ENCODE data around the gene MSI2.

Gene MSI2

DNA sequence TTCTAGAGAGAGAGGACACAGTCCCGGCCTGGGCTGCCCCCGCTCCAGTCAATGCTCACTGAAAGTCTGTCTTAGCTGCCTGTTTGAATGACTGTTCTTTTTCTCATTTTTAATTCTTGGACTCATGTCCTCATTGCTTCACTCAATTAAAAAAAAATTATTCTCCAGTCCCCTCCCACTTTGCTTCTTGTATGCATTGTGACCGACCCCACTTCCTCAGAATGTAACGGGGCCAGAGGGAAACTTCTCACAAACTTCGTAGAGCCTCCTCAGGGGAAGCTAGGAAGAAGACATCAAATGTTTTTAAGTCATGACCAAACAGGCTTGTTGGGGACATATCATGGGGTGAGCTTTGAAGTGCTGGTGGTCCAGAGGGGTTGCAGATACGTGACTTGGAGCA, 375.5 kb downstream of the MSI2 start:
- TF ChIP-seq ZNF70 (CRISPR knock-in tag; IDR thresholded peaks at IDR 0.05) (no peak), TCF4 (CRISPR knock-in tag; IDR thresholded peaks at IDR 0.05; ENCODE audit: borderline replicate concordance) (no peak), ZC3H10 (CRISPR knock-in tag; IDR thresholded peaks at IDR 0.05) (no peak), ZFP30 (CRISPR knock-in tag; IDR thresholded peaks at IDR 0.05) (no peak), SNAI2 (CRISPR knock-in tag; IDR thresholded peaks at IDR 0.05) (no peak), ESRRG (CRISPR knock-in tag; IDR thresholded peaks at IDR 0.05) (no peak), BACH2 (CRISPR knock-in tag; IDR thresholded peaks at IDR 0.05; ENCODE audit: borderline replicate concordance) (no peak), TOX (CRISPR knock-in tag; IDR thresholded peaks at IDR 0.05; ENCODE audit: borderline replicate concordance) (no peak), OSR1 (CRISPR knock-in tag; IDR thresholded peaks at IDR 0.05) (no peak), ZNF565 (CRISPR knock-in tag; conservative IDR thresholded peaks at IDR 0.05; ENCODE audit: low read depth) (no peak), PPARA (CRISPR knock-in tag; IDR thresholded peaks at IDR 0.05; ENCODE audit: borderline replicate concordance) (no peak), GLIS3 (CRISPR knock-in tag; IDR thresholded peaks at IDR 0.05) (no peak), ZNF8 (CRISPR knock-in tag; IDR thresholded peaks at IDR 0.05) (no peak), RARB (CRISPR knock-in tag; IDR thresholded peaks at IDR 0.05) (no peak), CSDC2 (CRISPR knock-in tag; IDR thresholded peaks at IDR 0.05) (no peak)
- TF ChIP-seq, protein P1, sequence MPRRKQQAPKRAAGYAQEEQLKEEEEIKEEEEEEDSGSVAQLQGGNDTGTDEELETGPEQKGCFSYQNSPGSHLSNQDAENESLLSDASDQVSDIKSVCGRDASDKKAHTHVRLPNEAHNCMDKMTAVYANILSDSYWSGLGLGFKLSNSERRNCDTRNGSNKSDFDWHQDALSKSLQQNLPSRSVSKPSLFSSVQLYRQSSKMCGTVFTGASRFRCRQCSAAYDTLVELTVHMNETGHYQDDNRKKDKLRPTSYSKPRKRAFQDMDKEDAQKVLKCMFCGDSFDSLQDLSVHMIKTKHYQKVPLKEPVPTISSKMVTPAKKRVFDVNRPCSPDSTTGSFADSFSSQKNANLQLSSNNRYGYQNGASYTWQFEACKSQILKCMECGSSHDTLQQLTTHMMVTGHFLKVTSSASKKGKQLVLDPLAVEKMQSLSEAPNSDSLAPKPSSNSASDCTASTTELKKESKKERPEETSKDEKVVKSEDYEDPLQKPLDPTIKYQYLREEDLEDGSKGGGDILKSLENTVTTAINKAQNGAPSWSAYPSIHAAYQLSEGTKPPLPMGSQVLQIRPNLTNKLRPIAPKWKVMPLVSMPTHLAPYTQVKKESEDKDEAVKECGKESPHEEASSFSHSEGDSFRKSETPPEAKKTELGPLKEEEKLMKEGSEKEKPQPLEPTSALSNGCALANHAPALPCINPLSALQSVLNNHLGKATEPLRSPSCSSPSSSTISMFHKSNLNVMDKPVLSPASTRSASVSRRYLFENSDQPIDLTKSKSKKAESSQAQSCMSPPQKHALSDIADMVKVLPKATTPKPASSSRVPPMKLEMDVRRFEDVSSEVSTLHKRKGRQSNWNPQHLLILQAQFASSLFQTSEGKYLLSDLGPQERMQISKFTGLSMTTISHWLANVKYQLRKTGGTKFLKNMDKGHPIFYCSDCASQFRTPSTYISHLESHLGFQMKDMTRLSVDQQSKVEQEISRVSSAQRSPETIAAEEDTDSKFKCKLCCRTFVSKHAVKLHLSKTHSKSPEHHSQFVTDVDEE (CRISPR knock-in tag; IDR thresholded peaks at IDR 0.05), result no peak
- TF ChIP-seq, protein P2, sequence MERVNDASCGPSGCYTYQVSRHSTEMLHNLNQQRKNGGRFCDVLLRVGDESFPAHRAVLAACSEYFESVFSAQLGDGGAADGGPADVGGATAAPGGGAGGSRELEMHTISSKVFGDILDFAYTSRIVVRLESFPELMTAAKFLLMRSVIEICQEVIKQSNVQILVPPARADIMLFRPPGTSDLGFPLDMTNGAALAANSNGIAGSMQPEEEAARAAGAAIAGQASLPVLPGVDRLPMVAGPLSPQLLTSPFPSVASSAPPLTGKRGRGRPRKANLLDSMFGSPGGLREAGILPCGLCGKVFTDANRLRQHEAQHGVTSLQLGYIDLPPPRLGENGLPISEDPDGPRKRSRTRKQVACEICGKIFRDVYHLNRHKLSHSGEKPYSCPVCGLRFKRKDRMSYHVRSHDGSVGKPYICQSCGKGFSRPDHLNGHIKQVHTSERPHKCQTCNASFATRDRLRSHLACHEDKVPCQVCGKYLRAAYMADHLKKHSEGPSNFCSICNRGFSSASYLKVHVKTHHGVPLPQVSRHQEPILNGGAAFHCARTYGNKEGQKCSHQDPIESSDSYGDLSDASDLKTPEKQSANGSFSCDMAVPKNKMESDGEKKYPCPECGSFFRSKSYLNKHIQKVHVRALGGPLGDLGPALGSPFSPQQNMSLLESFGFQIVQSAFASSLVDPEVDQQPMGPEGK (CRISPR knock-in tag; IDR thresholded peaks at IDR 0.05; ENCODE audit: borderline replicate concordance), result no peak
- TF ChIP-seq, protein P3, sequence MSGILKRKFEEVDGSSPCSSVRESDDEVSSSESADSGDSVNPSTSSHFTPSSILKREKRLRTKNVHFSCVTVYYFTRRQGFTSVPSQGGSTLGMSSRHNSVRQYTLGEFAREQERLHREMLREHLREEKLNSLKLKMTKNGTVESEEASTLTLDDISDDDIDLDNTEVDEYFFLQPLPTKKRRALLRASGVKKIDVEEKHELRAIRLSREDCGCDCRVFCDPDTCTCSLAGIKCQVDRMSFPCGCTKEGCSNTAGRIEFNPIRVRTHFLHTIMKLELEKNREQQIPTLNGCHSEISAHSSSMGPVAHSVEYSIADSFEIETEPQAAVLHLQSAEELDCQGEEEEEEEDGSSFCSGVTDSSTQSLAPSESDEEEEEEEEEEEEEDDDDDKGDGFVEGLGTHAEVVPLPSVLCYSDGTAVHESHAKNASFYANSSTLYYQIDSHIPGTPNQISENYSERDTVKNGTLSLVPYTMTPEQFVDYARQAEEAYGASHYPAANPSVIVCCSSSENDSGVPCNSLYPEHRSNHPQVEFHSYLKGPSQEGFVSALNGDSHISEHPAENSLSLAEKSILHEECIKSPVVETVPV (CRISPR knock-in tag; IDR thresholded peaks at IDR 0.05), result no peak
- ATAC-seq, result no peak

DNA sequence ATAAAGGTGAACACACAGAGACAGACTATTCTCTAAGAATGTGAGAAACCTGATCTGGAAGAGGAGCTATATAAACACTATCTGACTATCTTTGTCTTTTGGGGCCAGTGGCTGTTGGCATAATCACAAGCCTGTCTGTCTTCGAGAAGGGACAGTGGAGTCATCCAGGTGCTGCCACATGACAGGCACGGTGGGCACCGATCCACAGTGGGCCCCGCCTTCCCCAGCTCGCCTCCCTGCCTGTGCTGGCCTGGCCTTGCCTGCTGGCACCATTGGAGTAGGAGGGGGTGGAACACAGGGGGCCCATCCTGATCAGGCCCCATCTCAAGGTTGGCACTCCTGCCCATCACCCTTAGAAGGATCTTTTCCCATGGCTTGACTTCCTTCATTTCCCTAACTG, 376.0 kb downstream of the MSI2 start:
- TF ChIP-seq ZFP30 (CRISPR knock-in tag; IDR thresholded peaks at IDR 0.05) (no peak), TOX (CRISPR knock-in tag; IDR thresholded peaks at IDR 0.05; ENCODE audit: borderline replicate concordance) (no peak)
- TF ChIP-seq, protein P1 (CRISPR knock-in tag; IDR thresholded peaks at IDR 0.05), result no peak
- no peak for ATAC-seq

DNA sequence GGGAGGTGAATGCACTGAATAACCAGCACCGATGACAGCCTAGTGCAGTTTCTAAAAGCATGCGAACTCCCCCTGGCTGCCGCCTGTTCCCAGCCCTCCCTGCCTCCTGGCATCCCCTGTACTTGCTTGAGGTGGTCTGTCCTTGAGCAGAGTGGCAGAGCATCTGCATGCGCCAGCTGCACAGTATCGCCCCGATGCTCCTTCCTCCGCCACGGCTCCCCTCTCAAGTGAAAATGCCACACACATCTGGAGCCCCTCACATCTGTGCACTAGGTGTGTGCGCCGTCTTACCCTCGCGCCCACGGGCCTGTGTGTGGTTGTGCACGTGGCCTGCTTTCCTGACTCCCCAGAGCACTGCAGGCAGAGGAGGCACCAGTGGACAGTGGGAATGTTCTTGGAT, 376.9 kb downstream of the MSI2 start:
- TF ChIP-seq ISL1 (CRISPR knock-in tag; IDR thresholded peaks at IDR 0.05), result no peak
- TF ChIP-seq, protein P2 (CRISPR knock-in tag; IDR thresholded peaks at IDR 0.05; ENCODE audit: borderline replicate concordance), result no peak
- TF ChIP-seq RARB (CRISPR knock-in tag; IDR thresholded peaks at IDR 0.05), result no peak
- TF ChIP-seq, protein P4, sequence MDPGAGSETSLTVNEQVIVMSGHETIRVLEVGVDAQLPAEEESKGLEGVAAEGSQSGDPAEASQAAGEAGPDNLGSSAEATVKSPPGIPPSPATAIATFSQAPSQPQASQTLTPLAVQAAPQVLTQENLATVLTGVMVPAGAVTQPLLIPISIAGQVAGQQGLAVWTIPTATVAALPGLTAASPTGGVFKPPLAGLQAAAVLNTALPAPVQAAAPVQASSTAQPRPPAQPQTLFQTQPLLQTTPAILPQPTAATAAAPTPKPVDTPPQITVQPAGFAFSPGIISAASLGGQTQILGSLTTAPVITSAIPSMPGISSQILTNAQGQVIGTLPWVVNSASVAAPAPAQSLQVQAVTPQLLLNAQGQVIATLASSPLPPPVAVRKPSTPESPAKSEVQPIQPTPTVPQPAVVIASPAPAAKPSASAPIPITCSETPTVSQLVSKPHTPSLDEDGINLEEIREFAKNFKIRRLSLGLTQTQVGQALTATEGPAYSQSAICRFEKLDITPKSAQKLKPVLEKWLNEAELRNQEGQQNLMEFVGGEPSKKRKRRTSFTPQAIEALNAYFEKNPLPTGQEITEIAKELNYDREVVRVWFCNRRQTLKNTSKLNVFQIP (CRISPR knock-in tag; IDR thresholded peaks at IDR 0.05; ENCODE audit: borderline replicate concordance, low read depth), result no peak
- TF ChIP-seq ARNTL (CRISPR knock-in tag; IDR thresholded peaks at IDR 0.05; ENCODE audit: borderline replicate concordance, low read depth), result no peak
- no peak for TF ChIP-seq GLIS3 (CRISPR knock-in tag; IDR thresholded peaks at IDR 0.05)
- TF ChIP-seq ZFP30 (CRISPR knock-in tag; IDR thresholded peaks at IDR 0.05), result no peak
- TF ChIP-seq ZNF70 (CRISPR knock-in tag; IDR thresholded peaks at IDR 0.05), result no peak
- ATAC-seq, result no peak
